Suppressor macrophage treated with lipopolysaccharide for 4 hours (primary cell): ENCODE results near the gene PLSCR3.

ENCODE experiments used
- DNase-seq: peaks from one replicate; pipeline ENCODE4 v3.0.0-alpha.2; 2020

The PLSCR3 gene

GRCh38 chr17:7346761-7347614 is 47.3 kb downstream of the PLSCR3 start:
- no peak for DNase-seq

GRCh38 chr17:7343250-7343649 is 51.1 kb downstream of the PLSCR3 start:
- DNase-seq, result no peak

GRCh38 chr17:7341842-7342241 is 52.5 kb downstream of the PLSCR3 start:
- DNase-seq, result no peak

- DNase-seq, result peak; percentile 48
These were observed 54.1 kb downstream of the PLSCR3 start for GRCh38 chr17:7340179-7340578.
